Measurements from ENCODE around the gene TEX19. TPM values are rescaled to one million over a fixed set of nuclear protein-coding genes. Genes with fewer than 3 reads are reported as not detected.
A peak's percentile ranks its signal among the peaks of the same experiment; 100 is the strongest.
"Not testable (repeated sequence)": the region's sequence is repeated elsewhere in the genome, so short reads cannot be mapped to it uniquely, and the experiment has no call there.

Gene TEX19
- total RNA-seq, 2 experiments from 2014 or later, result not detected

- Mint-ChIP-seq H3K4me1 (peaks cover 7% of the 10 kb centered on the region), H3K36me3 (ENCODE audit: low read depth) (no peaks in the 10 kb centered on the region), H3K27me3 (peaks cover 15% of the 10 kb centered on the region), H3K9me3 (no peaks in the 10 kb centered on the region), H3K4me3 (no peak overlapping the region), H3K27ac (no peak overlapping the region)
- ChIA-PET CTCF (no interaction called here), POLR2A (interaction anchor here (1.1 kb wide), 1 partner anchor 9 kb away, joined by 3 read pairs; no protein-coding TSS in a partner anchor)
- DNase-seq, result no peak
These were observed 12.4 kb upstream of the TEX19 start for GRCh38 chr17:82346342-82347300.

DNA sequence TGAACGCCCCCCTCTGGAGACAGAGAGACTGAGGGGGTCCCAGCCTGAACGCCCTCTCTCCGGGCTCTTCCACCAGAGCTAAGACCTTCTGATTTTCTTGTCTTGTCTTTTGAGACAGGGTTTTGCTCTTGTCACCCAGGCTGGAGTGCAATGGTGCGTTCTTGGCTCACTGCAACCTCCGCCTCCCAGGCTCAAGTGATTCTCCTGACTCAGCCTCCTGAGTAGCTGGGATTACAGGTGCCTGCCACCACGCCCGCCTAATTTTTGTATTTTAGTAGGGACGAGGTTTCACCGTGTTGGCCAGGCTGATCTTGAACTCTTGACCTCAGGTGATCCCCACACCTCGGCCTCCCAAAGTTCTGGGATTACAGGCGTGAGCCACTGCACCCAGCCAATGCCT is 11.1 kb upstream of the TEX19 start:
- H3K4me3 Mint-ChIP-seq; CTCF ChIA-PET; DNase-seq; H3K27ac Mint-ChIP-seq; H3K9me3 Mint-ChIP-seq; H3K36me3 Mint-ChIP-seq (ENCODE audit: low read depth); POLR2A ChIA-PET: not testable (repeated sequence)
- peaks cover 15% of the 10 kb centered on the region for H3K27me3 Mint-ChIP-seq
- peaks cover 12% of the 10 kb centered on the region for H3K4me1 Mint-ChIP-seq

- ChIA-PET CTCF (interaction anchor here (0.6 to 1.9 kb wide), 2 partner anchors 47 to 311 kb away, joined by 3 to 6 read pairs; partner anchors contain the start of gene DCXR), POLR2A (no interaction called here)
- Mint-ChIP-seq H3K4me1 (peaks cover 12% of the 10 kb centered on the region), H3K27me3 (peaks cover 15% of the 10 kb centered on the region), H3K9me3 (no peaks in the 10 kb centered on the region), H3K36me3 (ENCODE audit: low read depth) (no peaks in the 10 kb centered on the region), H3K27ac (no peak overlapping the region), H3K4me3 (no peak overlapping the region)
- no peak for DNase-seq
These were observed 10.6 kb upstream of the TEX19 start for GRCh38 chr17:82348434-82348833.

DNA sequence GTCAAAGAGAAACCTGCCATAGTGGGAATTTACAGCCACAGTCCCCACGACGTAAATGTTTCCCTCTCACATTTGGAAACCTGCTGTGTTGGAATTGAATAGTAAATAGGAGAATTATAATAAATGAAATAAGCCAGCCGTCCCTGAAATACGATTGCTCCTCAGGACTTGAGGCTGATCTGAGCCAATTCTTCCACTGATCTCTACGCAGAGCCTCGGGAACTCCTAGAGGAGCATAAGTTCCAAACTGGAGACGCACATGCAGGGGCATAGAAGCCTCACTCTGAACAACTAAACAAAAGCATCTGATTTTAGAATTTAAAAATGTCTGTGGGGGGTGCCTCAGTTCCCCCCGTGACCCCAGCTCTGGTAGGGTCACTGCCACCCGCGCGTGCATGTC is 10.2 kb upstream of the TEX19 start:
- H3K9me3 Mint-ChIP-seq, result no peaks in the 10 kb centered on the region
- H3K27ac Mint-ChIP-seq, result no peak overlapping the region
- H3K36me3 Mint-ChIP-seq (ENCODE audit: low read depth), result no peaks in the 10 kb centered on the region
- POLR2A ChIA-PET, result no interaction called here
- H3K4me1 Mint-ChIP-seq, result peaks cover 12% of the 10 kb centered on the region
- DNase-seq, result no peak
- H3K4me3 Mint-ChIP-seq, result no peak overlapping the region
- CTCF ChIA-PET, result interaction anchor here (0.6 to 1.9 kb wide), 2 partner anchors 48 to 311 kb away, joined by 3 to 6 read pairs; partner anchors contain the start of gene DCXR
- H3K27me3 Mint-ChIP-seq, result peaks cover 12% of the 10 kb centered on the region

- ChIA-PET CTCF (interaction anchor here (0.7 to 1.9 kb wide), 5 partner anchors 48 to 390 kb away, joined by 3 to 6 read pairs (median 3); no protein-coding TSS in a partner anchor), POLR2A (interaction anchor here (1.4 kb wide), 1 partner anchor 65 kb away, joined by 4 read pairs; no protein-coding TSS in a partner anchor)
- no peak for DNase-seq
- H3K27me3 Mint-ChIP-seq, result peaks cover 12% of the 10 kb centered on the region
- H3K27ac Mint-ChIP-seq, result no peak overlapping the region
- peaks cover 12% of the 10 kb centered on the region for H3K4me1 Mint-ChIP-seq
- no peaks in the 10 kb centered on the region for H3K36me3 Mint-ChIP-seq (ENCODE audit: low read depth)
- H3K4me3 Mint-ChIP-seq, result no peak overlapping the region
- no peaks in the 10 kb centered on the region for H3K9me3 Mint-ChIP-seq
These were observed 9.8 kb upstream of the TEX19 start for GRCh38 chr17:82349287-82349701.

DNA sequence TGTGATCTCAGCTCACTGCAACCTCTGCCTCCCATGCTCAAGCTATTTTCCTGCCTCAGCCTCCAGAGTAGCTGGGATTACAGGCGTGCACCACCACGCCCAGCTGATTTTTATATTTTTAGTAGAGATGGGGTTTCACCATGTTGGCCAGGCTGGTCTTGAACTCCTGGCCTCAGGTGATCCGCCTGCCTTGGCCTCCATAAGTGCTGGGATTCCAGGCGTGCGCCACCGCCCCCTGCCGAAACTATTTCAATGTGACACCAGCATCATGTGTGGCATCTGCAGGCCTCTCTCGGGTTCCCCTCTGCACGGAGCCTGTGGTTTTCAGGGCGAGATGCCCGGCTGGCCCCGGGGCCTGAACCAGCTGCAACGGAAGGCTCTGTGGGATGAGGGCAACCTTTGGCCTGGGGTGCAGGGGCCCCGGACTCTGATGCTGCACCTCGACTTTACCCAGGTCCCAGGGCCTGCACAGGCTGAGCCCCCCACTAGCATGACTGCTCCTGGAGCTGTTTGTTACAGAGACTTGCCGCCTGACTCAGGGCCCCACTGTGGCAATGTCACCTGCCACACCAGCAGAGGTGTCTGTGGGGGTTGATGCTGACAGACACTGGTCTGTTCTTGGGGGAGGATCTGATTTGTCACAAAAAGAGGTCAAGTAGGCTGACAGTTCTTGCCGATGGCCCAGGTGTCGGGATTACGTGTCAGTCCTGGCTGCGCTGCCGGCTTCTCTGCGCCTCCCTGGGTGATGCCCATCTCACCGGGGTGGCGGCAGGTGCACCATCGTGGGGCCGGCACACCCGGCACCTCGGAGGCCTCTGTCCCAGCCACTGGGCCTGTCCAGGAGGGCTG is 8.6 kb upstream of the TEX19 start:
- no peaks in the 10 kb centered on the region for H3K9me3 Mint-ChIP-seq
- no peak overlapping the region for H3K27ac Mint-ChIP-seq
- ChIA-PET CTCF (interaction anchor here (0.7 to 1.9 kb wide), 13 partner anchors 12 to 391 kb away, joined by 3 to 6 read pairs (median 3); no protein-coding TSS in a partner anchor), POLR2A (interaction anchor here (1.2 to 1.4 kb wide), 2 partner anchors 64 to 121 kb away, joined by 3 to 4 read pairs; partner anchors contain the start of gene SLC16A3)
- peak; percentile 62 for DNase-seq
- H3K27me3 Mint-ChIP-seq, result peaks cover 15% of the 10 kb centered on the region
- H3K36me3 Mint-ChIP-seq (ENCODE audit: low read depth), result no peaks in the 10 kb centered on the region
- no peak overlapping the region for H3K4me3 Mint-ChIP-seq
- peaks cover 12% of the 10 kb centered on the region for H3K4me1 Mint-ChIP-seq

DNA sequence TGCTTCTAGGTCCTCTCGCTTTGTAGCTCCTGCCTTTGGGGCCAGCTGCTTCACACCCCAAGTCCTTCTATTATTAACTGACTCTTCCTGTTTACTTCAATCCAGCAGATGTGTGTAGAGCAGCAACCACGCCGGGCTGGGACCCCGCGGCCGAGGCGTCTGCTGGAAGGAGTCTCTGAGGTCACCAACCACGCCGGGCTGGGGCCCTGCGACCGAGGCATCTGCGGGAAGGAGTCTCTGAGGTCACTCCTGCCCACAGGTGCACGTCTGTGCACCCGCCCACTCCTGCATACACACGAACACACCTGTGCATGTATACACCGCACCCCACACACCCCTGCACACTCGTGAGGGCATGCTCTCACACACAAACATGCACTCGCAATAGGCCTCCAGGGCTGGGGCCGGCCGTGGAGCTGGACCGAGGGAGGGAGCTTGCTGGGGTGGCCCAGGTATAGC is 7.8 kb upstream of the TEX19 start:
- ChIA-PET CTCF (interaction anchor here (0.7 to 1.3 kb wide), 8 partner anchors 14 to 321 kb away, joined by 3 to 5 read pairs (median 4); no protein-coding TSS in a partner anchor), POLR2A (no interaction called here)
- DNase-seq, result no peak
- Mint-ChIP-seq H3K36me3 (ENCODE audit: low read depth) (no peaks in the 10 kb centered on the region), H3K9me3 (no peaks in the 10 kb centered on the region), H3K27ac (no peak overlapping the region), H3K27me3 (peaks cover 14% of the 10 kb centered on the region), H3K4me3 (no peak overlapping the region), H3K4me1 (peaks cover 11% of the 10 kb centered on the region)

GRCh38 chr17:82351713-82352488 is 7.1 kb upstream of the TEX19 start:
- CTCF ChIA-PET, result interaction anchor here (0.7 to 1.3 kb wide), 9 partner anchors 16 to 321 kb away, joined by 3 to 5 read pairs (median 4); no protein-coding TSS in a partner anchor
- H3K4me1 Mint-ChIP-seq, result peaks cover 6% of the 10 kb centered on the region

GRCh38 chr17:82353484-82353883 is 5.6 kb upstream of the TEX19 start:
- H3K27ac Mint-ChIP-seq, result no peak overlapping the region
- H3K4me1 Mint-ChIP-seq, result peaks cover 10% of the 10 kb centered on the region
- POLR2A ChIA-PET, result interaction anchor here (1.2 kb wide), 1 partner anchor 17 kb away, joined by 3 read pairs; no protein-coding TSS in a partner anchor
- no peaks in the 10 kb centered on the region for H3K36me3 Mint-ChIP-seq (ENCODE audit: low read depth)
- CTCF ChIA-PET, result interaction anchor here (1.0 to 1.1 kb wide), 2 partner anchors 78 to 198 kb away, joined by 3 to 4 read pairs; no protein-coding TSS in a partner anchor
- H3K27me3 Mint-ChIP-seq, result peaks cover 14% of the 10 kb centered on the region
- no peak overlapping the region for H3K4me3 Mint-ChIP-seq
- DNase-seq, result no peak
- no peaks in the 10 kb centered on the region for H3K9me3 Mint-ChIP-seq

More at GRCh38 chr17:82351713-82352488, 7.1 kb upstream of the TEX19 start:
- H3K27me3 Mint-ChIP-seq, result peaks cover 10% of the 10 kb centered on the region
- H3K4me3 Mint-ChIP-seq, result no peak overlapping the region
- DNase-seq, result peak; percentile 86
- POLR2A ChIA-PET, result interaction anchor here (1.2 kb wide), 1 partner anchor 19 kb away, joined by 3 read pairs; no protein-coding TSS in a partner anchor
- no peaks in the 10 kb centered on the region for H3K9me3 Mint-ChIP-seq
- no peaks in the 10 kb centered on the region for H3K36me3 Mint-ChIP-seq (ENCODE audit: low read depth)
- no peak overlapping the region for H3K27ac Mint-ChIP-seq

DNA sequence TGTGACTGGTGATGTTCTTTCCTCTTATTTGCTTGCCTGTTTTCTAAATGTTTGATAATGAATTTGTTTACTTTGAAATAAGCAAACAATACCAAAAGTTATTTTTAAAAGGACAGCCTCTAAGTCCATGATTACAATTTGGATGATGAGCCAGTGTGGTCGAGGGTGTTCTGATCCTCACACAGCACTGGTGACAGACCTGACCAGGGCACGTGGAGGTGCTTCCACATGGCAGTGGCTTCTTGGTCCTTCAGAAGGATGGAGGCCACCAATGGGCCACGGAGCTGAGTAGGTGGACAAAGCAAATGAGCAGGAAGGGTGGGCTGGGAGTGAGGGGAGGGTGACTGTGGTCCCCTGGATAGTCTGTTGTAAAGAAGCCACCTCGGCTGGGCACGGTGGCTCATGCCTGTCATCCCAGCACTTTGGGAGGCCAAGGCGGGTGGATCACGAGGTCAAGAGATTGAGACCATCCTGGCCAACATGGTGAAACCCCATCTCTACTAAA is 4.2 kb upstream of the TEX19 start:
- CTCF ChIA-PET, result interaction anchor here (0.9 kb wide), 1 partner anchor 200 kb away, joined by 3 read pairs; no protein-coding TSS in a partner anchor
- peaks cover 10% of the 10 kb centered on the region for H3K27me3 Mint-ChIP-seq

DNA sequence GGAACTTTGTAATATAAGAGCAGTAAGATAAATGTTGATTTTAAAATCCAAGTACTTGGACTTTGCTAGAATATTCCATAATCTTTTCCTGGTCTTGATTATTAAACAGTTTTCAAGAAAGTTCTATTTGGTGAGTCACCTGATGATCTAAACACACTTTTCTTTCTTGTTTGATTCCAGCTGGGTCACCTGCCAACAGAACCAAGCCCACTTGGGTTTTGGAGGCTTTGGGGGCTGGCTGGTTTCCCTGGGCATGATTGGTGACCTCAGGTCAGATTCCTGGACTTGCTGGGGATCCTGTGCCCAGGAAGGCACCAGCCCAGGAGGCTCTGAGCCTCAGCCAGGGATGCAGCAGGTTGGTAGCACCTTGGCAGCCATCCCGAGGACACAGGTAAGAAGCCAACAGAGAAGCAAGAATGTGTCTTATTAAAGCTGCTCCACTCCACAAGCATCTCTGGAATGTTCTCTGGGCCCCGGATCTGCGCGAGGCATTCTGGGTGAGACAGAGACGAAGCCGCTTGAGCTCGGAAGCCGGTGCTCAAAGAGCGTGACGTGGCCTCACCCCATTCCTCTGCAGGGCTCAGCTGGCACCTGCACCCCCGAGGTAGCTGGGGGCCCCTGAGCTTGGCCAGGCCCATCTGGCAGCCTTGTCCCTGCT is 3.1 kb upstream of the TEX19 start:
- CTCF ChIA-PET, result interaction anchor here (0.9 kb wide), 1 partner anchor 198 kb away, joined by 3 read pairs; no protein-coding TSS in a partner anchor
- Mint-ChIP-seq H3K27me3 (peaks cover 10% of the 10 kb centered on the region), H3K9me3 (no peaks in the 10 kb centered on the region), H3K36me3 (ENCODE audit: low read depth) (no peaks in the 10 kb centered on the region), H3K27ac (no peak overlapping the region), H3K4me1 (peaks cover 14% of the 10 kb centered on the region), H3K4me3 (no peak overlapping the region)
- POLR2A ChIA-PET, result no interaction called here
- no peak for DNase-seq

More for the DNA sequence above, 4.2 kb upstream of the TEX19 start:
- no peak overlapping the region for H3K27ac Mint-ChIP-seq
- peaks cover 14% of the 10 kb centered on the region for H3K4me1 Mint-ChIP-seq
- DNase-seq, result no peak
- no peaks in the 10 kb centered on the region for H3K36me3 Mint-ChIP-seq (ENCODE audit: low read depth)
- H3K4me3 Mint-ChIP-seq, result no peak overlapping the region
- H3K9me3 Mint-ChIP-seq, result no peaks in the 10 kb centered on the region
- POLR2A ChIA-PET, result no interaction called here
